ENCODE results near the gene TESMIN.

The TESMIN gene

GRCh38 chr11:68763926-68764657 lies 12.8 kb upstream of the TESMIN start:
- DNase-seq (ENCODE audit: low read depth), result no peak
- no peak overlapping the region for H3K4me3 ChIP-seq (ENCODE audit: low read depth, low read length)
- no peak for TF ChIP-seq CTCF (IDR thresholded peaks at IDR 0.05; ENCODE audit: insufficient read depth, low read depth, low read length, missing control alignments)

GRCh38 chr11:68763181-68763721 lies 11.9 kb upstream of the TESMIN start:
- no peak for TF ChIP-seq CTCF (IDR thresholded peaks at IDR 0.05; ENCODE audit: insufficient read depth, low read depth, low read length, missing control alignments)
- no peak overlapping the region for H3K4me3 ChIP-seq (ENCODE audit: low read depth, low read length)
- peak; percentile 52 for DNase-seq (ENCODE audit: low read depth)

- H3K4me3 ChIP-seq (ENCODE audit: low read depth, low read length), result no peak overlapping the region
- no peak for TF ChIP-seq CTCF (IDR thresholded peaks at IDR 0.05; ENCODE audit: insufficient read depth, low read depth, low read length, missing control alignments)
- no peak for DNase-seq (ENCODE audit: low read depth)
Measured at GRCh38 chr11:68762481-68762880, 11.2 kb upstream of the TESMIN start.

GRCh38 chr11:68761801-68762200 lies 10.5 kb upstream of the TESMIN start:
- TF ChIP-seq CTCF (IDR thresholded peaks at IDR 0.05; ENCODE audit: insufficient read depth, low read depth, low read length, missing control alignments), result no peak
- H3K4me3 ChIP-seq (ENCODE audit: low read depth, low read length), result no peak overlapping the region
- DNase-seq (ENCODE audit: low read depth), result no peak

DNA sequence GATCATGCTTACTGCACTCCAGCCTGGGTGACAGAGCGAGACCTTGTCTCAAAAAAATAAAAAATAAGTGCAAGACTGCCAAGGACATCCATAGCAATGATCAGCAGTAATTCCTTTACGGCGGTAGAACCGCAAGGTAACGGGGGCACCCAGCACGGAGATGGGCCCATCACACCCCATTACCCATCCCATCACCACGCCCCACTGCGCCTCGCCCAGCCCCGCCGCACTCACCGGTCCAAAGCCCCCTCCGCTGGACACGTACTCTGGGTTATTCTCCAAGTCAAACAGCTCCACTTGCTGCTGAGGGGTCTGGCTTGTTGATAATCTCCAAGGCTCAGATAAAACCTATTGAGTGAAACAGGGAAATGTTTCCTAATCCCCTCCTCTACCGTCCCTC lies 8.7 kb upstream of the TESMIN start:
- no peak for DNase-seq (ENCODE audit: low read depth)
- TF ChIP-seq CTCF (IDR thresholded peaks at IDR 0.05; ENCODE audit: insufficient read depth, low read depth, low read length, missing control alignments), result no peak
- no peak overlapping the region for H3K4me3 ChIP-seq (ENCODE audit: low read depth, low read length)

- no peak for TF ChIP-seq CTCF (IDR thresholded peaks at IDR 0.05; ENCODE audit: insufficient read depth, low read depth, low read length, missing control alignments)
- H3K4me3 ChIP-seq (ENCODE audit: low read depth, low read length), result no peak overlapping the region
- DNase-seq (ENCODE audit: low read depth), result no peak
Measured at GRCh38 chr11:68757711-68758110, 6.4 kb upstream of the TESMIN start.
